Measurements from ENCODE around the gene GRAMD1C.
A peak's percentile ranks its signal among the peaks of the same experiment; 100 is the strongest.

Gene GRAMD1C

DNA sequence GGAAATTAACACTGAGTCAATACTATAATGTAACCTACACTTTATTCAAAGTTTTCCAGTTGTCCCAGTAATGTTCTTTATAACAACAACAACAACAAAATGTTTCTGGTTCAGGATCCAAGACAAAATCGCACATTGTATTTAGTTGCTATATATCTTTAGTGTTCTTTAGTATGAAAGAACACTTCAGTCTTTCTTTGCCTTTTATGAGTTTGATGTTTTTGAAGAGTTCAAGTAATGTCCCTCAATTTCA lies 7.6 kb upstream of the GRAMD1C start:
- TF ChIP-seq CTCF (IDR thresholded peaks at IDR 0.05; ENCODE audit: unreplicated experiment in 3 of 3), result no peak
- no peaks in the 10 kb centered on the region for H3K4me1 Mint-ChIP-seq
- no peak overlapping the region for H3K4me3 Mint-ChIP-seq
- H3K36me3 Mint-ChIP-seq (ENCODE audit: low read depth), result no peaks in the 10 kb centered on the region
- no peak overlapping the region for H3K27ac Mint-ChIP-seq
- H3K9me3 Mint-ChIP-seq, result peaks cover 3% of the 10 kb centered on the region
- H3K27me3 Mint-ChIP-seq (ENCODE audit: low read depth), result no peaks in the 10 kb centered on the region

DNA sequence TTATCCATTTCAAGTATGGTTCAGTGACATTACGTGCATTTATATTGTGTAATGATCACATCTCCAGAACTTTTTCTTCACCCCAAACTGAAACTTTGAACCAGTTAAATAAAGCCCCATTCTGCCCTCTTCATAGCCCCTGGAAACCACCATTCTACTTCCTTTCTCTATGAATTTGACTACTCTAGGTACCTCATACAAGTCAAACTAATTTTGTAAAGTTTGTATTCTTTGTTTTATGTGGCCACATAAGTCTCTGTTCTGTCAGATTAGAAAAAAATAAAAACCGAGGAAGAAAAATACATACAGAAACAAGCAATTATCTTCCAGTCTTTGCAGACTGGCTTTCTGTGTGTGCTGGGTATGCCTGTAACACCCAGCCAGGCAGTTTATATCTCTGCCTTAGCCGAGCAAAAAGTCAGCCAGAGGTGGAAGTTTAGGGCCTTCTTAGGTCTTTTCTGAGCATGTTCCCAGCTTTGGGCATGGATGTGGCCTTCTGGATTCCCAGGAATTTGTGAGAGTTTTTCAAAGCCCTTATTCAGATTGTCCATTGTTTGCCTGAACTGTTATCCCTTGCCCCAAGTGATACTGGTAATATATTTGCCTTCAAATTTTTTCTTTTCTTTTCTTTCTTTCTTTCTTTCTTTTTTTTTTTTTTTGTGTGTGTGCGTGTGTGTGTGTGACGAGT lies 6.0 kb upstream of the GRAMD1C start:
- peaks cover 3% of the 10 kb centered on the region for H3K9me3 Mint-ChIP-seq
- H3K27me3 Mint-ChIP-seq (ENCODE audit: low read depth), result no peaks in the 10 kb centered on the region
- no peak overlapping the region for H3K4me3 Mint-ChIP-seq
- no peaks in the 10 kb centered on the region for H3K4me1 Mint-ChIP-seq
- no peak for TF ChIP-seq CTCF (IDR thresholded peaks at IDR 0.05; ENCODE audit: unreplicated experiment in 3 of 3)
- H3K27ac Mint-ChIP-seq, result no peak overlapping the region
- H3K36me3 Mint-ChIP-seq (ENCODE audit: low read depth), result no peaks in the 10 kb centered on the region

- no peak for TF ChIP-seq CTCF (IDR thresholded peaks at IDR 0.05; ENCODE audit: unreplicated experiment in 3 of 3)
- Mint-ChIP-seq H3K27ac (peak overlapping the region in 1 of 3 experiments; percentile 3), H3K4me1 (no peaks in the 10 kb centered on the region), H3K27me3 (ENCODE audit: low read depth) (no peaks in the 10 kb centered on the region), H3K4me3 (no peak overlapping the region), H3K36me3 (ENCODE audit: low read depth) (no peaks in the 10 kb centered on the region), H3K9me3 (peaks cover 3% of the 10 kb centered on the region)
Observed at GRCh38 chr3:113834983-113835382, 3.6 kb upstream of the GRAMD1C start.

DNA sequence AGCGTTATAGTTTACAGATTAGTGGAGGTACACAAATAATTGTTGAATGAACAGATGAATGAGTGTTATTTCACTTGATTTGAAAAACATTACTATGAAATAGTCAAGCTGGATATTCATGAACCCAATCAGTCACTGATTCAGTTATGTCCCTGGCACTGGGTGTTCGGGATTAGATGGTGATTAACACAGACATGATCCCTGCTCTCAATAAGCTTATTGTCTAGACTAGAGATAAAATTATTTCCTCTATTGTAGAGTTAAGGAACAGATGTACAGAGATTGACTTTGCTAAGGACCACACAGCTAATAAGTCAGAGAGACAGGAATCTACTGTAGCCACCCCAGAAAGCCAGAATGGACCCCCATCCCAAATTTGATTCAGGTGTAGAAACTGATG lies 963 bp downstream of the GRAMD1C start:
- Mint-ChIP-seq H3K4me3 (peak overlapping the region; percentile 86 to 88 (median 87)), H3K9me3 (no peaks in the 10 kb centered on the region), H3K27ac (peak overlapping the region in 1 of 3 experiments; percentile 69), H3K4me1 (no peaks in the 10 kb centered on the region), H3K27me3 (ENCODE audit: low read depth) (peaks cover 4% of the 10 kb centered on the region), H3K36me3 (ENCODE audit: low read depth) (no peaks in the 10 kb centered on the region)
- TF ChIP-seq CTCF (IDR thresholded peaks at IDR 0.05; ENCODE audit: unreplicated experiment in 3 of 3), result no peak

- peak overlapping the region in 1 of 3 experiments; percentile 15 for H3K27ac Mint-ChIP-seq
- no peaks in the 10 kb centered on the region for H3K9me3 Mint-ChIP-seq
- peak; percentile 54 to 68 (median 61) for TF ChIP-seq CTCF (IDR thresholded peaks at IDR 0.05; ENCODE audit: unreplicated experiment in 3 of 3)
- no peak overlapping the region for H3K4me3 Mint-ChIP-seq
- peaks cover 4% of the 10 kb centered on the region for H3K27me3 Mint-ChIP-seq (ENCODE audit: low read depth)
- no peaks in the 10 kb centered on the region for H3K36me3 Mint-ChIP-seq (ENCODE audit: low read depth)
- H3K4me1 Mint-ChIP-seq, result no peaks in the 10 kb centered on the region
Observed at GRCh38 chr3:113844622-113845222, 6.1 kb downstream of the GRAMD1C start.

DNA sequence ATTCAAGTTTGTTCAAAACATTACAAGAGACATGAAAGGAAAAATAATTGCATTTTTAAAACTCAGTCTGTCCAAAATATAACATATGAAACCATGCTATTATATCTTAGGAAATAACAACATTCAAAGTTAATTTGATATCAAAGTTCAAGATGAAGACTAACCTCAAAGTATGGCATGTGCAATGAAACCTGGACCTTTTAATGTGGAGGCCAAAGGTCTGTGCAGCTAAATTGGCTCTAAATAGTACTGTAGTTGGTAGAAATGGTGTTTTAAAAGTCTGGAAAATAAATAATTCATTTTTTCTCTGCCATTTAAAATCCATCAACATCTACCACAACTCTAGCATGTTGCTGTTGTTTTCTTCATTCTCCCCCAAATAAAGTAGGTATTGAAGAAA lies 8.7 kb downstream of the GRAMD1C start:
- Mint-ChIP-seq H3K4me3 (no peak overlapping the region), H3K4me1 (no peaks in the 10 kb centered on the region), H3K9me3 (no peaks in the 10 kb centered on the region), H3K36me3 (ENCODE audit: low read depth) (no peaks in the 10 kb centered on the region), H3K27me3 (ENCODE audit: low read depth) (no peaks in the 10 kb centered on the region), H3K27ac (peak overlapping the region in 1 of 3 experiments; percentile 15)
- TF ChIP-seq CTCF (IDR thresholded peaks at IDR 0.05; ENCODE audit: unreplicated experiment in 3 of 3), result no peak

All from nephron (organoid).